ENCODE measurements around the gene TYMP.

TYMP gene

GRCh38 chr22:50482107-50483074 lies 47.4 kb downstream of the TYMP start:
- no peak for DNase-seq

GRCh38 chr22:50481440-50482106 lies 48.2 kb downstream of the TYMP start, which contains the start of gene ADM2:
TSS of gene ADM2 (plus strand) at chr22:50481543. CDS start at chr22:50481848, 305 bp downstream.
- no peak for DNase-seq

GRCh38 chr22:50481045-50481439 lies 48.8 kb downstream of the TYMP start:
- no peak for DNase-seq

- DNase-seq: no peak
These were observed 50.1 kb downstream of the TYMP start for GRCh38 chr22:50479721-50480120.

GRCh38 chr22:50477923-50478322 lies 51.9 kb downstream of the TYMP start:
- DNase-seq: no peak

- no peak for DNase-seq
These were observed 52.9 kb downstream of the TYMP start for GRCh38 chr22:50476868-50477267.
